Subcutaneous abdominal adipose tissue (tissue), 5 donors: Measurements from ENCODE around the gene GOLGA6B.
"Not testable (repeated sequence)": the region's sequence is repeated elsewhere in the genome, so short reads cannot be mapped to it uniquely, and the experiment has no call there.

Experiments used
- H3K27ac ChIP-seq: one replicate; pipeline ENCODE4 v1.7.0; 2013; ENCODE audit warnings: low read depth, mild to moderate bottlenecking, inconsistent platforms, low read length, moderate library complexity
- H3K27me3 ChIP-seq, 5 donors: one replicate each; pipeline ENCODE4 v1.7.0; 2013; ENCODE audit warnings: low read length in 5 of 5, inconsistent platforms in 1 of 5; ENCODE audit not compliant: control insufficient read depth in 5 of 5, insufficient read depth in 4 of 5
- H3K36me3 ChIP-seq, 5 donors: one replicate each; pipeline ENCODE4 v1.7.0; 2013; ENCODE audit warnings: low read length in 5 of 5; ENCODE audit not compliant: control insufficient read depth in 5 of 5, insufficient read depth in 5 of 5
- H3K4me1 ChIP-seq, 5 donors: one replicate each; pipeline ENCODE4 v1.7.0; 2013; ENCODE audit warnings: low read length in 5 of 5, mild to moderate bottlenecking in 3 of 5, moderate library complexity in 1 of 5; ENCODE audit not compliant: control insufficient read depth in 5 of 5, insufficient read depth in 5 of 5
- H3K4me3 ChIP-seq, 5 donors: one replicate each; pipeline ENCODE4 v1.7.0; 2013; ENCODE audit warnings: low read length in 5 of 5, low read depth in 1 of 5
- H3K9ac ChIP-seq, 5 donors: one replicate each; pipeline ENCODE4 v1.7.0; 2013; ENCODE audit warnings: low read length in 5 of 5, mild to moderate bottlenecking in 4 of 5, moderate library complexity in 3 of 5
- H3K9me3 ChIP-seq, 5 donors: one replicate each; pipeline ENCODE4 v1.7.0; 2013; ENCODE audit warnings: low read length in 5 of 5; ENCODE audit not compliant: control insufficient read depth in 5 of 5
- donor health status: healthy.
- donor health status: healthy.
- donor health status: healthy.
- donor health status: healthy.
- donor health status: healthy.

The GOLGA6B gene

DNA sequence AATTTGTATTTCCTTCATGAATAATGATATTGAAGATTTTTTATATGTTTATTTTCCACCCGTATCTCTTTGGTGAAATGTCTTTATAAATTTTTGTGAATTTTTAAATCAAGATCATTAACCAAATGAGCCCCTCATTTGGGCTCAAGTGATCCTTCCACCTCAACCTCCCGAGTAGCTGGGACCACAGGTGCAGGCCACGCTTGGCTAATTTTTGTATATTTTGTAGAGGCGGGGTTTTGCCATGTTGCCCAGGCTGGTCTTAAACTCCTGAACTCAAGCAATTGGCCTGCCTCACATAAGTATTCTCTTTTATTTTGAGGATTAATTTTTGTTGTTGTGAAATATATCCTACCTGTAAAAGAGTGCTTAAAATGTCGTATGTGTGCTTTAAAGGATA lies 36.4 kb downstream of the GOLGA6B start:
- H3K9me3 ChIP-seq = no peaks in the 10 kb centered on the region
- H3K9ac ChIP-seq = no peak overlapping the region
- H3K27me3 ChIP-seq = no peaks in the 10 kb centered on the region
- no peak overlapping the region for H3K27ac ChIP-seq
- H3K4me1 ChIP-seq = peaks cover 0 to 9% (median 8%) of the 10 kb centered on the region in 5 donors
- H3K36me3 ChIP-seq = no peaks in the 10 kb centered on the region
- H3K4me3 ChIP-seq = no peak overlapping the region

DNA sequence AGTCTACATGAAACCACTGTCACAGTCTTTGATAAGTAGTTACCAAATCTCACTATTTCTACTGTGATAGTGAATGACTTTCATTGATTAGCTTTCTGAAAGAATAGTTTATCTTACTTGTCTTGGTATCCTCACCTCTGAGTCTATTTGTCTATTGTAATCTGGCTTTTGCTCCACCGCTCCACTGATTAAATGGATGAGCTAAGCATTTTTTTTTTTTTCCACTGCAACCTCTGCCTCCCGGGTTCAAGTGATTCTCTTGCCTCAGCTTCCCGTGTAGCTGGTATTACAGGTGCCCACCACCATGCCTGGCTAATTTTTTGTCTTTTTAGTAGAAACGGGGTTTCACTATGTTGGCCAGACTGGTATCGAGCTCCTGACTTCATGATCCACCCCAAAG lies 44.4 kb downstream of the GOLGA6B start:
- no peak overlapping the region for H3K4me3 ChIP-seq
- H3K9ac ChIP-seq = no peak overlapping the region
- no peaks in the 10 kb centered on the region for H3K9me3 ChIP-seq
- no peaks in the 10 kb centered on the region for H3K27me3 ChIP-seq
- H3K36me3 ChIP-seq = peaks cover 0 to 4% (median 0%) of the 10 kb centered on the region in 5 donors
- no peaks in the 10 kb centered on the region for H3K4me1 ChIP-seq
- H3K27ac ChIP-seq = no peak overlapping the region

DNA sequence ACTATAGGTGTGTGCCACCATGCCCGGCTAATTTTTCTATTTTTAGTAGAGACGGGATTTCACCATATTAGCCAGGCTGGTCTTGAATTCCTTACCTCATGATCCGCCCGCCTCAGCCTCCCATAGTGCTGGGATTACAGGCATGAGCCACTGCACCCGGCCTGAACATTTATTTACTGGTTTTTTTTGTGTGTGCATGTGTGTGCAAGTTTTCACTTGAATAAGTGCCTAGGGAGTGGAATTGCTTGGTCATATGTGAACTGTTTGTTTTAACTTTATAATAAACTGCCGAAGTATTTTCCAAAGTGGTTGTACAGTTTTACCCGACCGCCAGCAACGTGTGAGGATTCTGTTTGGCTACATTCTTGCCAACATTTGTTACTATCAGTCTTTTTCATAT lies 45.6 kb downstream of the GOLGA6B start:
- H3K27ac ChIP-seq = no peak overlapping the region
- H3K27me3 ChIP-seq = no peaks in the 10 kb centered on the region
- H3K36me3 ChIP-seq = peaks cover 0 to 4% (median 0%) of the 10 kb centered on the region in 5 donors
- no peaks in the 10 kb centered on the region for H3K4me1 ChIP-seq
- no peak overlapping the region for H3K9ac ChIP-seq
- H3K4me3 ChIP-seq = no peak overlapping the region
- no peaks in the 10 kb centered on the region for H3K9me3 ChIP-seq

DNA sequence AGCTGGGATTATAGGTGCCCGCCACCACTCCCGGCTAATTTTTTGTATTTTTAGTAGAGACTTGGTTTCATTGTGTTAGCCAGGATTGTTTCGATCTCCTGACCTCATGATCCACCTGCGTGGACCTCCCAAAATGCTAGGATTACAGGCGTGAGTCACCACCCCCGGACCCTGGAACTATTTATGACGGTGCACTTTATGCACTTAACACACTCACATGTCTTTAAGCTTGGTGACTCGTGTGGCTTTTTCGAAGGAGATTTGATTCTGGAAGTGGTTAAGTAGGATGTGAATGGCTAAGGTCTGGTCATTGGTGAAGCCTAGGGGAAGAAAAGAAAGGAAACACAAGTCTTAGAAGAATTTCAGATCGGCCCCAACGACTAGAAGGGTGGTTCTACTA lies 51.8 kb downstream of the GOLGA6B start:
- H3K27me3 ChIP-seq = no peaks in the 10 kb centered on the region
- no peaks in the 10 kb centered on the region for H3K9me3 ChIP-seq
- H3K9ac ChIP-seq = no peak overlapping the region
- H3K4me3 ChIP-seq = no peak overlapping the region
- peaks cover 0 to 4% (median 2%) of the 10 kb centered on the region in 5 donors for H3K36me3 ChIP-seq
- no peak overlapping the region for H3K27ac ChIP-seq
- peaks cover 0 to 3% (median 0%) of the 10 kb centered on the region in 5 donors for H3K4me1 ChIP-seq

DNA sequence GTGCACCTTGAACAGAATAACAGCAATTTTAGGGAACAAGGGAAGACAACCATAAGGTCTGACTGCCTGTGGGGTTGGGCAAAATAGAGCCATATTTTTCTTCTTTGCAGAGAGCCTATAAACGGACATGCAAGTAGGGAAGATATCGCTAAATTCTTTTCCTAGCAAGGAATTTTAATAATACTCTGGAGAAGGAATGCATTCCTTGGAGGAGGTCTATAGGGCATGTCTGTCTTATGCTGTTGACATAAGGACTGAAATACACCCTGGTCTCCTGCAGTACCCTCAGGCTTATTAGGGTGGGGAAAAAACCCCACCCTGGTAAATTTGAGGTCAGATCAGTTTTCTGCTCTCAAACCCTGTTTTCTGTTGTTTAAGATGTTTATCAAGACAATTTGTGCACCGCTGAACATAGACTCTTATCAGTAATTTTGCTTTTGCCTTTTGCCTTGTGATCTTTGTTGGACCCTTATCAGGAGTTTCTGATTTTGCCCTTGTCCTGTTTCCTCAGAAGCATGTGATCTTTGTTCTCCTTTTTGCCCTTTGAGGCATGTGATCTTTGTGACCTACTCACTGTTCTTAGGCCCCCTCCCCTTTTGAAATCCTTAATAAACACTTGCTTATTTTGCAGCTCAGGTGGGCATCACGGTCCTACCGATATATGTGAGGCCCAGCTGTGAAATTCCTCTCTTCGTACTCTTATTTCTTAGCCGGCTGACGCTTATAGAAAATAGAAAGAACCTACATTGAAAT lies 54.2 kb downstream of the GOLGA6B start:
- H3K27me3 ChIP-seq, H3K9me3 ChIP-seq, H3K4me3 ChIP-seq, H3K27ac ChIP-seq, H3K4me1 ChIP-seq, H3K9ac ChIP-seq: not testable (repeated sequence)
- H3K36me3 ChIP-seq = peaks cover 11 to 20% (median 13%) of the 10 kb centered on the region in 5 donors
